Measurements from ENCODE around the gene LZIC.
"Not testable (repeated sequence)": the region's sequence is repeated elsewhere in the genome, so short reads cannot be mapped to it uniquely, and the experiment has no call there.

Gene LZIC

DNA sequence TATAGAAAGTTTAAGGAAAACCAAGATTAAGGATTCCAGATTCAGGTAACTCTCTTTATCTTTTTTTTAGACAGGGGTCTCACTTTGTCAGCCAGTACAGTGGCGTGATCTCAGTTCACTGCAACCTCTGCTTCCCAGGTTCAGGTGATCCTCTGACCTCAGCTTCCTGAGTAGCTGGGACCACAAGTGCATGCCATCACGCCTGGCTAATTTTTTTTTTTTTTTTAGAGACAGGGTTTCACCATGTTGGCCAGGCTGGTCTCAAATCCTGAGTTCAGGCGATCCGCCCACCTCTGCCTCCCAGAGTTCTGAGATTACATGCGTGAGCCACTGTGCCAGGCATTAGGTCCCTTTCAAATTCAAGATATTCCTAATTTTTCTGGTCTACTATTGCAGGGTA is 15.9 kb downstream of the LZIC start:
- peak; percentile 47 for DNase-seq (ENCODE audit: low read depth)
- no peak overlapping the region for H3K4me3 ChIP-seq (ENCODE audit: low read depth, low read length)
- TF ChIP-seq, protein P1, sequence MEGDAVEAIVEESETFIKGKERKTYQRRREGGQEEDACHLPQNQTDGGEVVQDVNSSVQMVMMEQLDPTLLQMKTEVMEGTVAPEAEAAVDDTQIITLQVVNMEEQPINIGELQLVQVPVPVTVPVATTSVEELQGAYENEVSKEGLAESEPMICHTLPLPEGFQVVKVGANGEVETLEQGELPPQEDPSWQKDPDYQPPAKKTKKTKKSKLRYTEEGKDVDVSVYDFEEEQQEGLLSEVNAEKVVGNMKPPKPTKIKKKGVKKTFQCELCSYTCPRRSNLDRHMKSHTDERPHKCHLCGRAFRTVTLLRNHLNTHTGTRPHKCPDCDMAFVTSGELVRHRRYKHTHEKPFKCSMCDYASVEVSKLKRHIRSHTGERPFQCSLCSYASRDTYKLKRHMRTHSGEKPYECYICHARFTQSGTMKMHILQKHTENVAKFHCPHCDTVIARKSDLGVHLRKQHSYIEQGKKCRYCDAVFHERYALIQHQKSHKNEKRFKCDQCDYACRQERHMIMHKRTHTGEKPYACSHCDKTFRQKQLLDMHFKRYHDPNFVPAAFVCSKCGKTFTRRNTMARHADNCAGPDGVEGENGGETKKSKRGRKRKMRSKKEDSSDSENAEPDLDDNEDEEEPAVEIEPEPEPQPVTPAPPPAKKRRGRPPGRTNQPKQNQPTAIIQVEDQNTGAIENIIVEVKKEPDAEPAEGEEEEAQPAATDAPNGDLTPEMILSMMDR (IDR thresholded peaks at IDR 0.05; ENCODE audit: insufficient read depth, low read depth, low read length, missing control alignments), result no peak

DNA sequence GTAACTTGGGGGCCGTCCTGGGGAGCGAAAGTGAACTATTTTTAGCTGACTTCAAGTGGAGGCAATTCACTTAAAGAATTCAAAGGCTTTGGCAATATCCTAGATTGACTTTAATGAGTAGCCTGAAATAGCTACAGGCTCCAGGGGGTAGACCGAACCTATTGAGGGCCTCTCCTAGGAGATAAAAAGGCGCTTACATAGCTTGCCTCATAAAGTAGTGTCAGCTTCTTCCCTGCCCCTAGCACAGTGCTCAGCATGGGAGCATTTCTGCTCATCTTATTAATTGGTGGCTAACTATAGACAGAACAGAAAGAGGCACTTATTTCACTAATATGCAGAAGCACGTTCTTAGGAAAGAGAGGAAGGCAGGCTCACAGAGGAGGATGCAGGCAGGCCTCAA is 20.8 kb downstream of the LZIC start:
- no peak overlapping the region for H3K4me3 ChIP-seq (ENCODE audit: low read depth, low read length)
- TF ChIP-seq, protein P1 (IDR thresholded peaks at IDR 0.05; ENCODE audit: insufficient read depth, low read depth, low read length, missing control alignments), result no peak
- no peak for DNase-seq (ENCODE audit: low read depth)

DNA sequence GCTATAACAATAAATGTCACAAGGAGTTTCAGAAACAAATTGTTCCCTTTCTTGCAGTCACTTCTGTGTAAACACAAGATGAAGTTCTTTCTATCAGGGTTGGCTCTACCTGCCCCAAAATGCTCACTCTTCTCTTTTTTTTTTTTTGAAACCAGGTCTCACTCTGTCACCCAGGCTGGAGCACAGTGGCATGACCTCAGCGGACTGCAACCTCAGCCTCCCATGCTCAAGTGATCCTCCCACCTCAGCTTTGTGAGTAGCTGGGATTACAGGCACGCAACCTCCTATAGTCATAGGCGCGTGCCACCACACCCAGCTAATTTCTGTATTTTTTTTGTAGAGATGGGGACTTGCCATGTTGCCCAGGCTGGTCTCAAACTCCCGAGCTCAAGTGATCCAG is 22.6 kb downstream of the LZIC start:
- no peak overlapping the region for H3K4me3 ChIP-seq (ENCODE audit: low read depth, low read length)
- TF ChIP-seq, protein P1 (IDR thresholded peaks at IDR 0.05; ENCODE audit: insufficient read depth, low read depth, low read length, missing control alignments), result no peak
- DNase-seq (ENCODE audit: low read depth), result no peak

DNA sequence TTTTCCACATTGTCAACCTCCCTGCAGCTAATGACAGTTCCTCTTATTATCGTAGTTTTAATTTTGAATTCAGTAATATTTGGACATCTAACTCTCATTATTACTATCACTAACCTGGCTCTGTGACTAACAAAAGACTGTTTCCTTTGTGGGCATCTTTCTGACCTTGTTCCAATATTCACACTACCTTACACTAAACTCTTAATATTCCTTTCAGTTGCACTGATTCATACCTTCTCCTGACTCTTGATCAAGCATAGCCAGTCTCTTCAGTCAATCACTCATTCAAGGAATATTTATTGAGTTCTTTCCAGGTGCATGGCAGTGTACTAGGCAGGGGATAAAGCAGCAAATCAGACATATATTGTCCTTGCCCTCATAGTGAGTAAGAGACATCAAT is 25.3 kb downstream of the LZIC start:
- no peak overlapping the region for H3K4me3 ChIP-seq (ENCODE audit: low read depth, low read length)
- no peak for DNase-seq (ENCODE audit: low read depth)
- TF ChIP-seq, protein P1 (IDR thresholded peaks at IDR 0.05; ENCODE audit: insufficient read depth, low read depth, low read length, missing control alignments), result no peak

DNA sequence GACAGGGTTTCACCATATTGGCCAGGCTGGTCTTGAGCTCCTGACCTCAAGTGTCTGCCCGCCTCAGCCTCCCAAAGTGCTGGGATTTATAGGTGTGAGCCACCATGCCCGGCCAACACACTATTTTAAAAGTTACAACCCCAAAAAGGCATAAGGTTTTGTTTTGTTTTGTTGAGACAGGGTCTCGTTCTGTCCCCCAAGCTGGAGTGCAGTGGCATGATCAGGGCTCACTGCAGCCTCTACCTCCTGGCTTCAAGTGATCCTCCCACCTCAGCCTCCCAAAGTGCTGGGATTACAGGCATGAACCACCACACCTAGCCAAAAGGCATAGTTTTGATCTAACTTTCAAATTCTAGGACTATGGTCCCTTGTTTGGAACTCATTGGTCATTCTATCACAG is 25.7 kb downstream of the LZIC start:
- H3K4me3 ChIP-seq (ENCODE audit: low read depth, low read length); DNase-seq (ENCODE audit: low read depth): not testable (repeated sequence)

DNA sequence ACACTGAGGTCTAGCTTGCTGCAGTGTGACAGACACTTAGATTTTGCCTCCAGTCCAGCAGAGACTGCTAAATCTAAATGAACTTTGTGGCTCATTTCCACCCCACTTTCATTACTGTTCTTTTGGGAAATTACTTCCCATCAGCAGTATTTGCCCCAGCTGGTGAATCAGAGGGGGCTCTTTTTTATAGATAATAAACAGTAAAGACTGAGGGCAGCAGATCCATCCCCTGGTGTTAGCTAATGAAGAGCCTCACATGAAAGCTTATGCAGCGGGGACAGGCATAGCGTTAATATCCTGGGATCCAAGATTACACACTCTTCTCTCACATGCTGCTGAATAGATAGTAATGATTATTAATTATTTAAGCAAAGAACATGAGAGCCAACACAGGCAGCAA is 26.7 kb downstream of the LZIC start:
- H3K4me3 ChIP-seq (ENCODE audit: low read depth, low read length), result no peak overlapping the region
- TF ChIP-seq, protein P1 (IDR thresholded peaks at IDR 0.05; ENCODE audit: insufficient read depth, low read depth, low read length, missing control alignments), result no peak
- no peak for DNase-seq (ENCODE audit: low read depth)

DNA sequence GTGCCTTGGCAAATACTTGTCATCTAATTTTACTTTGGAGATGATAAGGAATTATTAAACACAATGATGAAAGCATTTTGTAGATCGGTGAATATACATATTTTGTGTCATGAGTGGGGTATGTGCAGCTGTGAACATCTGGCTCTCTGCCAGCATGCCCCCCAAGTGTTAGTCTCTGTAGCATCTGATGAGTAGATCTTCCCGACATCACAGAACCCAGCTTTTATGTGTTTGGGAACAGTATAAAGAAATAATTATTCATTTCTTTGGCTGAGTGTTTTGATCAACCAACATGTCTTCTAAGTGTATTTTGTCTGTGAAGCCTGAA is 28.6 kb downstream of the LZIC start:
- TF ChIP-seq, protein P1 (IDR thresholded peaks at IDR 0.05; ENCODE audit: insufficient read depth, low read depth, low read length, missing control alignments), result no peak
- no peak overlapping the region for H3K4me3 ChIP-seq (ENCODE audit: low read depth, low read length)
- DNase-seq (ENCODE audit: low read depth), result no peak
